GM10248 (cell line): ENCODE measurements around the gene GPR89A.

Experiments used
- CTCF ChIA-PET: fragments of 300-600 bp; sonication (Branson Sonifier 250); formaldehyde crosslinking; extraction: SDS; loops from one replicate; lab custom pipeline; 2021; ENCODE audit warnings: antibody characterized with exemption; lab: Yijun Ruan, JAX
- POLR2A ChIA-PET: fragments of 350-650 bp; sonication (Branson Sonifier 250); formaldehyde crosslinking; extraction: SDS; loops from one replicate; lab custom pipeline; 2020; ENCODE audit warnings: antibody characterized with exemption; lab: Yijun Ruan, JAX
- DNase-seq: peaks from one replicate; pipeline ENCODE4 v3.0.0; 2012; ENCODE audit errors: extremely low spot score
- CTCF ChIP-seq: IDR thresholded peaks from 2 replicates; pipeline ENCODE4 v1.5.1; 2012; ENCODE audit warnings: mild to moderate bottlenecking, low read depth; ENCODE audit errors: extremely low read depth, missing control alignments, control extremely low read depth

GPR89A gene

GRCh38 chr1:145719230-145720079 lies 111.7 kb downstream of the GPR89A start, which contains the start of gene CD160:
Gene CD160 (plus strand): TSS chr1:145719499. CDS start chr1:145728328, 8,829 bp downstream.
- CTCF ChIA-PET = interaction anchor here (0.9 to 3.3 kb wide), 9 partner anchors 11 to 126 kb away, joined by 3 to 59 read pairs (median 4); partner anchors contain the start of genes NUDT17 and PDZK1
- peak; percentile 45 for DNase-seq
- no peak for TF ChIP-seq CTCF
- POLR2A ChIA-PET = no interaction called here
